ENCODE measurements around the gene SEPTIN10. TPM values are rescaled to one million over a fixed set of nuclear protein-coding genes. Genes with fewer than 3 reads are reported as not detected.

The SEPTIN10 gene
- total and polyA plus RNA-seq, 2 of the 8 experiments (the other 6 are each of a cell fraction or from before 2014, with no cell fraction given): 23.7 to 101 TPM

- TF ChIP-seq CTCF (IDR thresholded peaks at IDR 0.05; ENCODE audit: control extremely low read depth in 1 of 3, insufficient read depth in 1 of 3, low read depth in 1 of 3, low read length in 3 of 3) (no peak), HDAC2 (IDR thresholded peaks at IDR 0.05; ENCODE audit: borderline replicate concordance in 1 of 2, low read depth in 2 of 2, low read length in 2 of 2) (no peak), BCL11A (IDR thresholded peaks at IDR 0.05; ENCODE audit: low read depth in 2 of 2, low read length in 2 of 2) (no peak), NANOG (IDR thresholded peaks at IDR 0.05; ENCODE audit: insufficient read depth, low read depth, low read length, poor library complexity, severe bottlenecking) (no peak)
Measured at GRCh38 chr2:109575373-109575772, 38.4 kb downstream of the SEPTIN10 start (continued).

All from H1 (cell line).